Measurements from ENCODE around the gene ICAM5. TPM values are rescaled to one million over a fixed set of nuclear protein-coding genes. Genes with fewer than 3 reads are reported as not detected.

The ICAM5 gene
- total RNA-seq, 1 experiment from 2014 or later = 53.9 TPM

DNA sequence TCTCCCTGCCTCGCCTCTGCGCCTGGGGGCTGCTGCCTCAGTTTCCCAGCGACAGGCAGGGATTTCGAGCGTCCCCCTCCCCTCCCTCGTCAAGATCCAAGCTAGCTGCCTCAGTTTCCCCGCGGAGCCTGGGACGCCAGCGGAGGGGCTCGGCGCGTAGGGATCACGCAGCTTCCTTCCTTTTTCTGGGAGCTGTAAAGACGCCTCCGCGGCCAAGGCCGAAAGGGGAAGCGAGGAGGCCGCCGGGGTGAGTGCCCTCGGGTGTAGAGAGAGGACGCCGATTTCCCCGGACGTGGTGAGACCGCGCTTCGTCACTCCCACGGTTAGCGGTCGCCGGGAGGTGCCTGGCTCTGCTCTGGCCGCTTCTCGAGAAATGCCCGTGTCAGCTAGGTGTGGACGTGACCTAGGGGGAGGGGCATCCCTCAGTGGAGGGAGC lies 19.6 kb upstream of the ICAM5 start:
- peak overlapping the region; percentile 79 for H3K4me2 ChIP-seq (ENCODE audit: low read length)
- H3K4me3 ChIP-seq (replicated peaks in 1 of 2; ENCODE audit: low read depth in 1 of 2, low read length in 2 of 2) = peak overlapping the region; percentile 33 to 49
- TF ChIP-seq SIN3A (IDR thresholded peaks at IDR 0.05; ENCODE audit: low read depth) = no peak
- no peak for TF ChIP-seq ATF3 (IDR thresholded peaks at IDR 0.05)
- no peak for TF ChIP-seq EGR1 (IDR thresholded peaks at IDR 0.05; ENCODE audit: low read depth)
- no peak for TF ChIP-seq FOSL1 (IDR thresholded peaks at IDR 0.05; ENCODE audit: low read depth)
- TF ChIP-seq ZNF274 (IDR thresholded peaks at IDR 0.05; ENCODE audit: low read depth, low read length) = no peak
- TF ChIP-seq ZBTB33 (IDR thresholded peaks at IDR 0.05; ENCODE audit: extremely low read depth, insufficient replicate concordance, low read length) = no peak
- no peak for TF ChIP-seq EZH2 (IDR thresholded peaks at IDR 0.05)
- TF ChIP-seq CTCF (IDR thresholded peaks at IDR 0.05 in 2 of 3, conservative IDR thresholded peaks at IDR 0.05 in 1 of 3; ENCODE audit: borderline replicate concordance in 1 of 3, insufficient read depth in 1 of 3, low read depth in 2 of 3, low read length in 2 of 3) = no peak
- no peak for TF ChIP-seq POLR2A (IDR thresholded peaks at IDR 0.05; ENCODE audit: borderline replicate concordance, extremely low read depth, insufficient read depth, insufficient read length)
- TF ChIP-seq RAD21 (IDR thresholded peaks at IDR 0.05; ENCODE audit: low read depth) = no peak
- TF ChIP-seq CBX3 (IDR thresholded peaks at IDR 0.05; ENCODE audit: low read depth) = no peak
- TF ChIP-seq TCF7L2 (IDR thresholded peaks at IDR 0.05; ENCODE audit: borderline replicate concordance, extremely low read depth, insufficient read depth, insufficient read length) = no peak
- TF ChIP-seq EZH2phosphoT487 (IDR thresholded peaks at IDR 0.05; ENCODE audit: borderline replicate concordance) = no peak
- TF ChIP-seq CEBPB (IDR thresholded peaks at IDR 0.05; ENCODE audit: low read depth) = no peak
- TF ChIP-seq SRF (IDR thresholded peaks at IDR 0.05; ENCODE audit: low read depth) = no peak
- TF ChIP-seq JUND (IDR thresholded peaks at IDR 0.05) = no peak
- no peak for TF ChIP-seq SP1 (IDR thresholded peaks at IDR 0.05; ENCODE audit: low read depth)
- CTCF ChIA-PET = interaction anchor here (1.1 to 7.2 kb wide), 4 partner anchors 10 to 121 kb away, joined by 3 to 131 read pairs (median 24); partner anchors contain the start of gene RAVER1
- H4K20me1 ChIP-seq (ENCODE audit: insufficient read depth) = no peaks in the 10 kb centered on the region
- H3K9ac ChIP-seq (ENCODE audit: low read length) = peak overlapping the region; percentile 50; the same call in 1 of the 2 replicates
- RAD21 ChIA-PET (ENCODE audit: low non-redundant PET in 1 of 2, low total read pairs in 2 of 2, uncharacterized antibody in 2 of 2, unreplicated experiment in 2 of 2) = interaction anchor here (0.6 to 3.2 kb wide), 7 partner anchors 47 to 120 kb away, joined by 3 to 31 read pairs (median 3); partner anchors contain the start of gene TYK2 (in 1 of the 2)
- ATAC-seq (no peak), DNase-seq (ENCODE audit: low read depth, low spot score) (no peak)
- peaks cover 0 to 4% of the 10 kb centered on the region in 2 experiments; a peak in 2 of 4 replicates for H3K36me3 ChIP-seq (ENCODE audit: control insufficient read depth in 1 of 2, insufficient read depth in 2 of 2, low read length in 2 of 2)
- POLR2A ChIA-PET = no interaction called here
- no peaks in the 10 kb centered on the region for H3K9me2 ChIP-seq (ENCODE audit: insufficient read depth)
- intact Hi-C loops (cut with micrococcal nuclease) = no loop called here
- H3K79me2 ChIP-seq (ENCODE audit: insufficient read depth, low read length) = no peaks in the 10 kb centered on the region
- H3K4me1 ChIP-seq (ENCODE audit: control insufficient read depth in 1 of 2, insufficient read depth in 2 of 2, low read length in 2 of 2) = peaks cover 7 to 22% of the 10 kb centered on the region in 2 experiments; a peak in 3 of 4 replicates
- no peaks in the 10 kb centered on the region for H3K9me3 ChIP-seq (ENCODE audit: control insufficient read depth in 1 of 2, insufficient read depth in 1 of 2, low read depth in 1 of 2, low read length in 2 of 2)
- no peaks in the 10 kb centered on the region for H3K27me3 ChIP-seq (ENCODE audit: insufficient read depth, low read length)
- H2AFZ ChIP-seq (ENCODE audit: low read depth, low read length, poor library complexity, severe bottlenecking) = peak overlapping the region; percentile 85
- H3K27ac ChIP-seq (ENCODE audit: low read depth, low read length) = peak overlapping the region; percentile 28; the same call in 1 of the 2 replicates
- BruUV-seq (replicated peaks) = no TSS peak

Measured in HCT116 (cell line).